Left lung (tissue), 10 donors: ENCODE measurements around the gene SLC39A9. TPM values are rescaled to one million over a fixed set of nuclear protein-coding genes. Genes with fewer than 3 reads are reported as not detected.
"Not testable (repeated sequence)": the region's sequence is repeated elsewhere in the genome, so short reads cannot be mapped to it uniquely, and the experiment has no call there.

Source experiments
- ATAC-seq: fragments of 200-7000 bp; cut with Tn5 transposase; one replicate; pipeline ENCODE4 v1.9.1; 2020; ENCODE audit warnings: moderate library complexity
- DNase-seq, 4 donors: peaks; one replicate each; pipeline ENCODE4 v3.0.0-alpha.2; 2013 to 2020
- H3K27ac ChIP-seq, 2 donors: fragments of 200-600 bp; sonication (generic) in 1 of 2; one replicate each; pipeline versions ENCODE4 v1.5.0 to v1.8.0; 2020 to 2021
- H3K27me3 ChIP-seq, 2 donors: fragments of 200-600 bp; sonication (generic) in 1 of 2; one replicate each; pipeline versions ENCODE4 v1.5.0 to v1.8.0; 2020 to 2021
- H3K36me3 ChIP-seq, 2 donors: fragments of 200-600 bp; sonication (generic) in 1 of 2; one replicate each; pipeline versions ENCODE4 v1.5.0 to v1.8.0; 2020 to 2021
- H3K4me1 ChIP-seq, 2 donors: fragments of 200-600 bp; one replicate each; pipeline ENCODE4 v1.8.0; 2021
- H3K4me3 ChIP-seq, 2 donors: fragments of 200-600 bp; sonication (generic) in 1 of 2; one replicate each; pipeline versions ENCODE4 v1.5.0 to v1.8.0; 2020 to 2021; ENCODE audit warnings: mild to moderate bottlenecking in 1 of 2
- H3K9me3 ChIP-seq, 2 donors: fragments of 200-600 bp; sonication (generic) in 1 of 2; one replicate each; pipeline versions ENCODE4 v1.5.0 to v1.8.0; 2020 to 2021
- intact Hi-C, 2 donors: fragments of 100-400 bp; cut with DNase I; formaldehyde crosslinking; loops; one replicate each; pipeline versions ENCODE4 v1.11.2 to v1.14.2; 2022
- polyA plus RNA-seq, 6 donors: library from polyadenylated mRNA; unstranded; fragments of 120-200 nt; gene quantifications; one replicate each; pipeline ENCODE4 v1.2.1, GENCODE V29; 2013; ENCODE audit not compliant: insufficient read length in 6 of 6
- total RNA-seq, 2 donors: library from RNA; stranded (reverse); fragmentation: NEBNext Ultra II Directional; extraction: Animal tissue kit (Norgen Biotek cat#: 25700); gene quantifications; one replicate each; pipeline ENCODE4 v1.2.1, GENCODE V29; 2021
- TF ChIP-seq, protein P1 (sequence below), 2 donors: fragments of 200-600 bp; sonication (generic) in 1 of 2; IDR thresholded peaks; one replicate each; pipeline versions ENCODE4 v1.5.0 to v1.8.0; 2021; ENCODE audit warnings: antibody characterized with exemption in 2 of 2
- donor health status: DM: no; HTN: yes; CAD: no.
- donor health status: DM: no; HTN: no; CAD: no.

SLC39A9 gene
- total and polyA plus RNA-seq, 8 donors = 61.6 to 75.8 (median 68.3) TPM

- H3K27me3 ChIP-seq = peaks cover 2 to 22% of the 10 kb centered on the region in 2 donors
- no peak for ATAC-seq
- no peak overlapping the region for H3K4me3 ChIP-seq
- TF ChIP-seq, protein P1, sequence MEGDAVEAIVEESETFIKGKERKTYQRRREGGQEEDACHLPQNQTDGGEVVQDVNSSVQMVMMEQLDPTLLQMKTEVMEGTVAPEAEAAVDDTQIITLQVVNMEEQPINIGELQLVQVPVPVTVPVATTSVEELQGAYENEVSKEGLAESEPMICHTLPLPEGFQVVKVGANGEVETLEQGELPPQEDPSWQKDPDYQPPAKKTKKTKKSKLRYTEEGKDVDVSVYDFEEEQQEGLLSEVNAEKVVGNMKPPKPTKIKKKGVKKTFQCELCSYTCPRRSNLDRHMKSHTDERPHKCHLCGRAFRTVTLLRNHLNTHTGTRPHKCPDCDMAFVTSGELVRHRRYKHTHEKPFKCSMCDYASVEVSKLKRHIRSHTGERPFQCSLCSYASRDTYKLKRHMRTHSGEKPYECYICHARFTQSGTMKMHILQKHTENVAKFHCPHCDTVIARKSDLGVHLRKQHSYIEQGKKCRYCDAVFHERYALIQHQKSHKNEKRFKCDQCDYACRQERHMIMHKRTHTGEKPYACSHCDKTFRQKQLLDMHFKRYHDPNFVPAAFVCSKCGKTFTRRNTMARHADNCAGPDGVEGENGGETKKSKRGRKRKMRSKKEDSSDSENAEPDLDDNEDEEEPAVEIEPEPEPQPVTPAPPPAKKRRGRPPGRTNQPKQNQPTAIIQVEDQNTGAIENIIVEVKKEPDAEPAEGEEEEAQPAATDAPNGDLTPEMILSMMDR (IDR thresholded peaks at IDR 0.05) = no peak
- no peaks in the 10 kb centered on the region for H3K4me1 ChIP-seq
- no peaks in the 10 kb centered on the region for H3K9me3 ChIP-seq
- H3K27ac ChIP-seq = no peak overlapping the region
- H3K36me3 ChIP-seq = no peaks in the 10 kb centered on the region
- intact Hi-C loops = no loop called here
- no peak for DNase-seq
Observed at GRCh38 chr14:69491193-69491592, 92.7 kb downstream of the SLC39A9 start.

- no peaks in the 10 kb centered on the region for H3K36me3 ChIP-seq
- ATAC-seq = no peak
- DNase-seq = no peak
- H3K4me1 ChIP-seq = no peaks in the 10 kb centered on the region
- intact Hi-C loops = no loop called here
- no peak overlapping the region for H3K27ac ChIP-seq
- H3K27me3 ChIP-seq = peaks cover 0 to 6% of the 10 kb centered on the region in 2 donors
- no peaks in the 10 kb centered on the region for H3K9me3 ChIP-seq
- TF ChIP-seq, protein P1 (IDR thresholded peaks at IDR 0.05) = no peak
- no peak overlapping the region for H3K4me3 ChIP-seq
Observed at GRCh38 chr14:69493038-69493437, 94.5 kb downstream of the SLC39A9 start.

GRCh38 chr14:69493791-69494190 lies 95.3 kb downstream of the SLC39A9 start:
- H3K27me3 ChIP-seq = no peaks in the 10 kb centered on the region
- H3K36me3 ChIP-seq = no peaks in the 10 kb centered on the region
- DNase-seq (no peak), ATAC-seq (no peak)
- H3K4me1 ChIP-seq = no peaks in the 10 kb centered on the region
- no peak overlapping the region for H3K27ac ChIP-seq
- TF ChIP-seq, protein P1 (IDR thresholded peaks at IDR 0.05) = no peak
- no peaks in the 10 kb centered on the region for H3K9me3 ChIP-seq
- H3K4me3 ChIP-seq = no peak overlapping the region
- intact Hi-C loops = no loop called here

DNA sequence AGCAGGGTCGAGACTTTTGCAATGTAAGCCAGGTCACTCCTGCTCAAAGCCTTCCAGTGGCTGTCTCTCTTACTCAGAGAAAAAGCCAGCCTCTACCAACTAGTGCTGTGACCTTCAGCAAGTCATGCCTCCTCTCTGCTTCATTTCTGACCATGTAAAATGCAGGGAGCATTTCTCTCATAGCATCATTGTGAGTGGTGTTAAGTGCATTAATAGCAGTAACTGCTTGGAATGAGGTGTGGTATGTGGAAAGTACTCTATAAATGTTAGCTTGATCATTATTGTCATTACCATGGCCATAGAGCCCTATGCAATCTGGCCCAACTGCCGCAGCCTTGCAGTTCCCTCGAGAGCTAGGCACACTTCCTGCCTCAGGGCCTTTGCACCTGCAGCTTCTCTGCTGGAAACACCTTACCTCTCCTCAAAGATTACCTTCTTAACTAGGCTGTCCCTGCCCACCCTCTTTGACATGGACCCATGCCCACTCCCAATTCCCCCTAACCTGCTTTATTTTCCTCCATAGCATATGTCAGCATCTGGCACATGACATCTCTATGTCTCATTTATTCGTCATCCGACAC lies 96.9 kb downstream of the SLC39A9 start:
- intact Hi-C loops = no loop called here
- no peaks in the 10 kb centered on the region for H3K4me1 ChIP-seq
- H3K36me3 ChIP-seq = no peaks in the 10 kb centered on the region
- no peak overlapping the region for H3K27ac ChIP-seq
- DNase-seq (no peak), ATAC-seq (no peak)
- TF ChIP-seq, protein P1 (IDR thresholded peaks at IDR 0.05) = no peak
- H3K27me3 ChIP-seq = no peaks in the 10 kb centered on the region
- no peak overlapping the region for H3K4me3 ChIP-seq
- no peaks in the 10 kb centered on the region for H3K9me3 ChIP-seq

- intact Hi-C loops, H3K4me1 ChIP-seq, H3K27me3 ChIP-seq, H3K27ac ChIP-seq, H3K4me3 ChIP-seq, ATAC-seq, H3K36me3 ChIP-seq, H3K9me3 ChIP-seq, DNase-seq: not testable (repeated sequence)
Observed at GRCh38 chr14:69497866-69498265, 99.4 kb downstream of the SLC39A9 start.

- H3K36me3 ChIP-seq, intact Hi-C loops, ATAC-seq, H3K4me3 ChIP-seq, H3K9me3 ChIP-seq, H3K4me1 ChIP-seq, H3K27me3 ChIP-seq, DNase-seq, H3K27ac ChIP-seq: not testable (repeated sequence)
Observed at GRCh38 chr14:69498286-69498685, 99.8 kb downstream of the SLC39A9 start.
